ENCODE data around the gene STK40.

STK40 gene

GRCh38 chr1:36303244-36303643 lies 82.5 kb downstream of the STK40 start:
- Histone ChIP-seq H3K36me3 (ENCODE audit: control insufficient read depth, low read length) (peaks cover 71% of the 10 kb centered on the region), H3K4me2 (ENCODE audit: low read length) (no peak overlapping the region)

DNA sequence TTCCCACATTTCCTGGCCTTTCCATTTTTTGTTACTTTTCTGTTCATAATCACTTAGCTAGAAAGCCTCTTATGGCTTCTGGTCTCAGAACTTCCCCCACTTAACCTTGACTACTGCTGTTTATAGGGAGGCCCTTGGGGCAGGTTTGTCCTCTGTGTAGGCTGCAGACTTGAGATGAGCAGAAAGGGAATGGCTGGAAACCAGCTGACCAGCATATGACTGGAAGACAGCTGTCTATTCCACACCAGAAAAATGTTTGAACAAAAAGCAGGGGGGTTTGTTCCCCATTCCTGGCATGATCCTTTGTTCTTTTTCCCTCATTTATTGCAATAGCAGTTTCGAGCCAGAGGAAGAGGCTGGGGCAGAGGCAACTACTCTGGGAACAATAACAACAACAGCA lies 84.5 kb downstream of the STK40 start:
- Histone ChIP-seq H3K9me2 (replicated peaks; ENCODE audit: control insufficient read depth, low read length) (no peaks in the 10 kb centered on the region), H3K36me3 (ENCODE audit: control insufficient read depth, low read length) (peaks cover 81% of the 10 kb centered on the region), H3K9me3 (ENCODE audit: control insufficient read depth, insufficient read depth, low read length) (no peaks in the 10 kb centered on the region), H3K4me1 (ENCODE audit: control insufficient read depth, low read length) (peaks cover 25% of the 10 kb centered on the region), H3K79me2 (ENCODE audit: control insufficient read depth, low read length) (0 out of 2 replicates have a peak, but pooled peaks cover 2% of the 10 kb centered on the region), H3F3A (ENCODE audit: control insufficient read depth, insufficient read depth) (peaks cover 39% of the 10 kb centered on the region), H3K27me3 (ENCODE audit: control insufficient read depth, low read length) (no peaks in the 10 kb centered on the region), H3K4me2 (ENCODE audit: low read length) (no peak overlapping the region), H3K27ac (ENCODE audit: low read depth, low read length) (no peak overlapping the region), H3K4me3 (ENCODE audit: low read length) (no peak overlapping the region), H4K20me1 (ENCODE audit: control insufficient read depth, insufficient read depth, low read depth, low read length) (no peaks in the 10 kb centered on the region)
- TF ChIP-seq EZH2phosphoT487 (IDR thresholded peaks at IDR 0.05; ENCODE audit: borderline replicate concordance, low read length) = no peak
- TF ChIP-seq, protein P1, sequence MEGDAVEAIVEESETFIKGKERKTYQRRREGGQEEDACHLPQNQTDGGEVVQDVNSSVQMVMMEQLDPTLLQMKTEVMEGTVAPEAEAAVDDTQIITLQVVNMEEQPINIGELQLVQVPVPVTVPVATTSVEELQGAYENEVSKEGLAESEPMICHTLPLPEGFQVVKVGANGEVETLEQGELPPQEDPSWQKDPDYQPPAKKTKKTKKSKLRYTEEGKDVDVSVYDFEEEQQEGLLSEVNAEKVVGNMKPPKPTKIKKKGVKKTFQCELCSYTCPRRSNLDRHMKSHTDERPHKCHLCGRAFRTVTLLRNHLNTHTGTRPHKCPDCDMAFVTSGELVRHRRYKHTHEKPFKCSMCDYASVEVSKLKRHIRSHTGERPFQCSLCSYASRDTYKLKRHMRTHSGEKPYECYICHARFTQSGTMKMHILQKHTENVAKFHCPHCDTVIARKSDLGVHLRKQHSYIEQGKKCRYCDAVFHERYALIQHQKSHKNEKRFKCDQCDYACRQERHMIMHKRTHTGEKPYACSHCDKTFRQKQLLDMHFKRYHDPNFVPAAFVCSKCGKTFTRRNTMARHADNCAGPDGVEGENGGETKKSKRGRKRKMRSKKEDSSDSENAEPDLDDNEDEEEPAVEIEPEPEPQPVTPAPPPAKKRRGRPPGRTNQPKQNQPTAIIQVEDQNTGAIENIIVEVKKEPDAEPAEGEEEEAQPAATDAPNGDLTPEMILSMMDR (IDR thresholded peaks at IDR 0.05; ENCODE audit: low read depth, low read length, poor library complexity, severe bottlenecking) = no peak

More at GRCh38 chr1:36303244-36303643, 82.5 kb downstream of the STK40 start:
- H3K9me2 ChIP-seq (replicated peaks; ENCODE audit: control insufficient read depth, low read length) = no peaks in the 10 kb centered on the region
- no peaks in the 10 kb centered on the region for H4K20me1 ChIP-seq (ENCODE audit: control insufficient read depth, insufficient read depth, low read depth, low read length)
- H3K27me3 ChIP-seq (ENCODE audit: control insufficient read depth, low read length) = no peaks in the 10 kb centered on the region
- H3K27ac ChIP-seq (ENCODE audit: low read depth, low read length) = no peak overlapping the region
- TF ChIP-seq EZH2phosphoT487 (IDR thresholded peaks at IDR 0.05; ENCODE audit: borderline replicate concordance, low read length) = no peak
- TF ChIP-seq, protein P1 (IDR thresholded peaks at IDR 0.05; ENCODE audit: low read depth, low read length, poor library complexity, severe bottlenecking) = no peak
- H3K4me3 ChIP-seq (ENCODE audit: low read length) = no peak overlapping the region
- H3F3A ChIP-seq (ENCODE audit: control insufficient read depth, insufficient read depth) = peaks cover 35% of the 10 kb centered on the region
- peaks cover 38% of the 10 kb centered on the region for H3K4me1 ChIP-seq (ENCODE audit: control insufficient read depth, low read length)
- H3K79me2 ChIP-seq (ENCODE audit: control insufficient read depth, low read length) = 0 out of 2 replicates have a peak, but pooled peaks cover 5% of the 10 kb centered on the region
- no peaks in the 10 kb centered on the region for H3K9me3 ChIP-seq (ENCODE audit: control insufficient read depth, insufficient read depth, low read length)

DNA sequence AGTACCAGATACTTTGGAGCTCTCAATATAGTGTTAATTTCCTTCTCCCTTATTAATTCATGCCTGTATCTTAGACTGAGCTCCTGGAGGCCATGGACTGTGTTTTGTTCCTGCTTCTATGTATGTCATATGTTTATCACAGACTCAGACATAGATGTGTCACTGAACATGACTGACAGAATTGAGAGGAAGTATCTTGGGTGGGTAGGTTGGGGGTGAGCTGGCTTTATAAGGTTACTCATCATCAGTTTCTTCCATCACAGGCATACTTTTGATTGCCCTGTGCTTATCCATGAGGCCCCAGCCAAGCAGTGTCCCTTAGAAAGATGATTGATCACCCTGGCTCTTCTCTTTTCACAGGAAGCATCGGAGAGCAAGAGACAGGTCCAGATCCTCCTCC lies 85.2 kb downstream of the STK40 start:
- TF ChIP-seq, protein P1 (IDR thresholded peaks at IDR 0.05; ENCODE audit: low read depth, low read length, poor library complexity, severe bottlenecking) = no peak
- TF ChIP-seq EZH2phosphoT487 (IDR thresholded peaks at IDR 0.05; ENCODE audit: borderline replicate concordance, low read length) = no peak
- H3K79me2 ChIP-seq (ENCODE audit: control insufficient read depth, low read length) = 0 out of 2 replicates have a peak, but pooled peaks cover 2% of the 10 kb centered on the region
- H3K9me2 ChIP-seq (replicated peaks; ENCODE audit: control insufficient read depth, low read length) = no peaks in the 10 kb centered on the region
- H3K27ac ChIP-seq (ENCODE audit: low read depth, low read length) = no peak overlapping the region
- no peaks in the 10 kb centered on the region for H3K27me3 ChIP-seq (ENCODE audit: control insufficient read depth, low read length)
- peaks cover 82% of the 10 kb centered on the region for H3K36me3 ChIP-seq (ENCODE audit: control insufficient read depth, low read length)
- H4K20me1 ChIP-seq (ENCODE audit: control insufficient read depth, insufficient read depth, low read depth, low read length) = no peaks in the 10 kb centered on the region
- H3K4me1 ChIP-seq (ENCODE audit: control insufficient read depth, low read length) = peaks cover 18% of the 10 kb centered on the region
- H3K4me2 ChIP-seq (ENCODE audit: low read length) = no peak overlapping the region
- H3K9me3 ChIP-seq (ENCODE audit: control insufficient read depth, insufficient read depth, low read length) = no peaks in the 10 kb centered on the region
- no peak overlapping the region for H3K4me3 ChIP-seq (ENCODE audit: low read length)
- H3F3A ChIP-seq (ENCODE audit: control insufficient read depth, insufficient read depth) = peaks cover 39% of the 10 kb centered on the region

Data from DOHH2 (cell line).